Activated CD8-positive, alpha-beta T cell treated with anti-CD3 and anti-CD28 coated beads for 36 hours (primary cell): ENCODE results near the gene ISCU. TPM values are rescaled to one million over a fixed set of nuclear protein-coding genes. Genes with fewer than 3 reads are reported as not detected.

Source experiments
- total RNA-seq, 2 experiments: library from RNA; stranded (reverse); gene quantifications; one replicate each; pipeline ENCODE4 v1.2.3, GENCODE V29; 2021

The ISCU gene
- total RNA-seq, 2 experiments from 2014 or later: 69.4 to 70.5 TPM

Other genes starting within 250 kb of the ISCU start
- gene CMKLR1, start 223.3 kb upstream of the ISCU start, total RNA-seq: not detected
- gene FICD, start 47.3 kb upstream of the ISCU start, total RNA-seq: 1 to 10 TPM; 3.4 to 3.9 TPM
- 10 to 100 TPM; 80.1 to 81.4 TPM for gene SART3, start 1.4 kb upstream of the ISCU start, total RNA-seq
- gene TMEM119, start 35.5 kb downstream of the ISCU start, total RNA-seq: not detected
- 10 to 100 TPM; 22.1 to 23.8 TPM for gene SELPLG, start 71.3 kb downstream of the ISCU start, total RNA-seq
- 10 to 100 TPM; 90.1 to 98.9 TPM for gene CORO1C, start 168.9 kb downstream of the ISCU start, total RNA-seq